ENCODE measurements around the gene TMEM175. TPM values are rescaled to one million over a fixed set of nuclear protein-coding genes. Genes with fewer than 3 reads are reported as not detected.

The TMEM175 gene
- total and polyA plus RNA-seq, 9 of the 15 experiments (the other 6 are each of a cell fraction or from before 2014, with no cell fraction given) = 0.13 to 30.9 (median 9.4) TPM

- no peak for TF ChIP-seq TSC22D4 (tag; IDR thresholded peaks at IDR 0.05)
- peak; percentile 36 for TF ChIP-seq HNRNPLL (IDR thresholded peaks at IDR 0.05; ENCODE audit: low read depth, low read length, poor library complexity, severe bottlenecking)
- no peak; the same call in 1 of the 2 replicates for TF ChIP-seq RFX1 (IDR thresholded peaks at IDR 0.05)
- TF ChIP-seq ELF1 (tag; IDR thresholded peaks at IDR 0.05) = peak; percentile 95
- TF ChIP-seq NCOA4 (IDR thresholded peaks at IDR 0.05; ENCODE audit: partially characterized antibody) = no peak
- peak; percentile 64 for TF ChIP-seq HMGN3 (IDR thresholded peaks at IDR 0.05; ENCODE audit: borderline replicate concordance, extremely low read depth, insufficient read length, low read depth, low read length)
- peak in 2 of 3 experiments; percentile 47 to 86; a peak in 3 of 6 replicates for TF ChIP-seq ZBTB11 (CRISPR knock-in tag; IDR thresholded peaks at IDR 0.05)
- no peak for TF ChIP-seq CGGBP1 (CRISPR knock-in tag; IDR thresholded peaks at IDR 0.05)
- TF ChIP-seq HDAC6 (IDR thresholded peaks at IDR 0.05; ENCODE audit: low read depth, low read length) = no peak
- peak; percentile 85 for TF ChIP-seq ZFX (CRISPR knock-in tag; IDR thresholded peaks at IDR 0.05)
- TF ChIP-seq ZNF282 (CRISPR knock-in tag; IDR thresholded peaks at IDR 0.05) = peak; percentile 90; the same call in 1 of the 2 replicates
- TF ChIP-seq ZNF224 (CRISPR knock-in tag; IDR thresholded peaks at IDR 0.05) = 0 out of 2 replicates have a peak, but pooled peaks have one; percentile 35
- no peak for TF ChIP-seq ZNF592 (IDR thresholded peaks at IDR 0.05)
- TF ChIP-seq ZBTB8A (IDR thresholded peaks at IDR 0.05; ENCODE audit: partially characterized antibody) = no peak
- 0 out of 4 replicates have a peak, but pooled peaks of 1 of the 2 experiments have one; percentile 26 for TF ChIP-seq RCOR1 (IDR thresholded peaks at IDR 0.05; ENCODE audit: borderline replicate concordance in 1 of 2, low read depth in 2 of 2, low read length in 2 of 2)
- 0 out of 2 replicates have a peak, but pooled peaks have one; percentile 35 for TF ChIP-seq ZNF740 (CRISPR knock-in tag; IDR thresholded peaks at IDR 0.05)
- no peak for TF ChIP-seq ZNF740 (tag; IDR thresholded peaks at IDR 0.05)
- TF ChIP-seq BCL6 (CRISPR knock-in tag; IDR thresholded peaks at IDR 0.05) = no peak
These were observed at the start of gene TMEM175, which contains the start of gene GAK (continued) for GRCh38 chr4:931960-932712.

Measured in K562 (cell line).